SU-DHL-6 (cell line): Measurements from ENCODE around the gene ZBTB7B.

Experiments used
- H2AFZ ChIP-seq: fragments of 200-600 bp; sonication (generic); 2 replicates; pipeline ENCODE4 v1.6.1; 2014; ENCODE audit warnings: low read depth, mild to moderate bottlenecking, moderate library complexity, mixed read lengths, antibody characterized with exemption, low read length; ENCODE audit not compliant: severe bottlenecking
- H3F3A ChIP-seq: fragments of 200-600 bp; shearing (Covaris generic); 2 replicates; pipeline ENCODE4 v1.6.0; 2016; ENCODE audit warnings: antibody characterized with exemption, mild to moderate bottlenecking; ENCODE audit not compliant: insufficient read depth
- H3K27ac ChIP-seq: fragments of 200-600 bp; sonication (generic); 2 replicates; pipeline ENCODE4 v1.5.1; 2016; ENCODE audit warnings: low read depth, mild to moderate bottlenecking, low read length, moderate library complexity, mixed read lengths
- H3K27me3 ChIP-seq: fragments of 200-600 bp; sonication (generic), shearing (Covaris generic); 2 replicates; pipeline ENCODE4 v1.6.0; 2014; ENCODE audit warnings: mild to moderate bottlenecking, low read length
- H3K36me3 ChIP-seq: fragments of 200-600 bp; sonication (generic); 2 replicates; pipeline ENCODE4 v1.6.1; 2014; ENCODE audit warnings: mild to moderate bottlenecking, low read length, mixed read lengths
- H3K4me2 ChIP-seq: fragments of 300-600, 200-600 bp; shearing (Covaris generic), sonication (generic); 2 replicates; pipeline ENCODE4 v1.6.0; 2014; ENCODE audit warnings: low read length, low read depth, mild to moderate bottlenecking; ENCODE audit not compliant: poor library complexity, severe bottlenecking
- H3K4me3 ChIP-seq: fragments of 200-600 bp; sonication (generic); 2 replicates; pipeline ENCODE4 v1.5.1; 2014; ENCODE audit warnings: antibody characterized with exemption, low read length, mild to moderate bottlenecking, mixed read lengths; ENCODE audit not compliant: insufficient read depth, poor library complexity, severe bottlenecking
- H3K79me2 ChIP-seq: fragments of 200-600 bp; sonication (generic); 2 replicates; pipeline ENCODE4 v1.6.1; 2014; ENCODE audit warnings: mild to moderate bottlenecking, low read length, moderate library complexity; ENCODE audit not compliant: insufficient read depth
- H3K9ac ChIP-seq: fragments of 200-600 bp; sonication (generic); 2 replicates; pipeline ENCODE4 v1.7.0; 2014; ENCODE audit warnings: mild to moderate bottlenecking, low read length
- H3K9me2 ChIP-seq: fragments of 200-600 bp; sonication (generic); replicated peaks from 2 replicates; pipeline ENCODE4 v1.6.1; 2014; ENCODE audit warnings: low read length; ENCODE audit not compliant: insufficient read depth
- H3K9me3 ChIP-seq: fragments of 200-600 bp; sonication (generic); 2 replicates; pipeline ENCODE4 v1.6.1; 2014; ENCODE audit warnings: low read length, mixed read lengths; ENCODE audit not compliant: insufficient read depth
- H4K20me1 ChIP-seq: fragments of 200-600 bp; sonication (generic); 2 replicates; pipeline ENCODE4 v1.6.1; 2014; ENCODE audit warnings: low read depth, mild to moderate bottlenecking, antibody characterized with exemption, low read length, moderate library complexity, mixed read lengths
- CTCF ChIP-seq: fragments of 200-600 bp; sonication (generic); IDR thresholded peaks from one replicate; pipeline ENCODE4 v1.5.1; 2017; ENCODE audit warnings: antibody characterized with exemption, mild to moderate bottlenecking, low read length, moderate library complexity; ENCODE audit not compliant: insufficient read depth, poor library complexity, severe bottlenecking
- EZH2phosphoT487 ChIP-seq: fragments of 200-600 bp; sonication (generic), shearing (Covaris generic); conservative IDR thresholded peaks from 2 replicates; pipeline ENCODE4 v1.6.1; 2018; ENCODE audit warnings: mild to moderate bottlenecking, antibody characterized with exemption, low read length, moderate library complexity, mixed read lengths

The ZBTB7B gene

GRCh38 chr1:154966111-154966510, 36.5 kb upstream of the ZBTB7B start:
- Histone ChIP-seq H3K4me3 (no peak overlapping the region), H3K4me2 (no peak overlapping the region), H3K9me2 (no peaks in the 10 kb centered on the region), H3K36me3 (peaks cover 3% of the 10 kb centered on the region; the same call in 1 of the 2 replicates), H3F3A (peaks cover 16% of the 10 kb centered on the region; the same call in 1 of the 2 replicates), H4K20me1 (no peaks in the 10 kb centered on the region), H3K79me2 (peaks cover 12% of the 10 kb centered on the region), H3K27me3 (no peaks in the 10 kb centered on the region), H3K27ac (no peak overlapping the region), H2AFZ (no peak overlapping the region), H3K9ac (no peak overlapping the region), H3K9me3 (no peaks in the 10 kb centered on the region)
- TF ChIP-seq CTCF (no peak), EZH2phosphoT487 (no peak)

GRCh38 chr1:154967331-154967950, 35.2 kb upstream of the ZBTB7B start:
- no peaks in the 10 kb centered on the region for H3K9me3 ChIP-seq
- no peak overlapping the region for H3K4me3 ChIP-seq
- H4K20me1 ChIP-seq = no peaks in the 10 kb centered on the region
- no peaks in the 10 kb centered on the region for H3K27me3 ChIP-seq
- no peaks in the 10 kb centered on the region for H3K9me2 ChIP-seq
- H3K9ac ChIP-seq = no peak overlapping the region
- H2AFZ ChIP-seq = no peak overlapping the region
- H3K79me2 ChIP-seq = peaks cover 18% of the 10 kb centered on the region
- TF ChIP-seq CTCF = no peak
- TF ChIP-seq EZH2phosphoT487 = no peak
- peaks cover 13% of the 10 kb centered on the region; the same call in 1 of the 2 replicates for H3F3A ChIP-seq
- H3K36me3 ChIP-seq = peaks cover 3% of the 10 kb centered on the region; the same call in 1 of the 2 replicates
- no peak overlapping the region for H3K27ac ChIP-seq
- no peak overlapping the region for H3K4me2 ChIP-seq

- no peak overlapping the region for H2AFZ ChIP-seq
- no peak overlapping the region for H3K4me2 ChIP-seq
- no peak overlapping the region for H3K27ac ChIP-seq
- TF ChIP-seq EZH2phosphoT487 (no peak), CTCF (no peak)
- H3K79me2 ChIP-seq = peaks cover 27% of the 10 kb centered on the region
- H4K20me1 ChIP-seq = no peaks in the 10 kb centered on the region
- no peak overlapping the region for H3K4me3 ChIP-seq
- H3K27me3 ChIP-seq = no peaks in the 10 kb centered on the region
- no peak overlapping the region for H3K9ac ChIP-seq
- no peaks in the 10 kb centered on the region for H3K9me2 ChIP-seq
- no peaks in the 10 kb centered on the region for H3K9me3 ChIP-seq
- H3F3A ChIP-seq = peaks cover 20% of the 10 kb centered on the region; the same call in 1 of the 2 replicates
- peaks cover 1% of the 10 kb centered on the region; the same call in 1 of the 2 replicates for H3K36me3 ChIP-seq
Observed at GRCh38 chr1:154968731-154969130, 33.9 kb upstream of the ZBTB7B start.
